Body of pancreas (tissue), 4 donors: ENCODE measurements around the gene CACNA1S. TPM values are rescaled to one million over a fixed set of nuclear protein-coding genes. Genes with fewer than 3 reads are reported as not detected.

Experiments used
- ATAC-seq: fragments of 150-250 bp; one replicate; pipeline ENCODE4 v1.9.1; 2016
- DNase-seq, 4 donors: peaks; one replicate each; pipeline ENCODE4 v3.0.0-alpha.2; 2019
- H3K27ac ChIP-seq, 4 donors: fragments of 200-600 bp; sonication (generic); 1 replicate in 3 of 4; 2 replicates in 1 of 4; pipeline versions ENCODE4 v1.5.1 to v1.6.1; 2016 to 2019; ENCODE audit warnings: mild to moderate bottlenecking in 1 of 4, mixed read lengths in 1 of 4, moderate library complexity in 1 of 4
- H3K27me3 ChIP-seq, 2 donors: fragments of 200-600 bp; sonication (generic); one replicate each; pipeline ENCODE4 v1.6.0; 2016; ENCODE audit warnings: mild to moderate bottlenecking in 1 of 2
- H3K36me3 ChIP-seq, 2 donors: fragments of 200-600 bp; sonication (generic); replicated peaks in 1 of 2; 2 replicates each; pipeline ENCODE4 v1.5.1; 2016; ENCODE audit warnings: low read depth in 2 of 2; ENCODE audit not compliant: insufficient read depth in 1 of 2
- H3K4me1 ChIP-seq: fragments of 200-600 bp; sonication (generic); one replicate; pipeline ENCODE4 v1.6.0; 2016
- H3K4me3 ChIP-seq, 2 donors: fragments of 200-600 bp; sonication (generic); 1 replicate in 1 of 2; 2 replicates in 1 of 2; pipeline ENCODE4 v1.5.1; 2016 to 2019
- H3K9me3 ChIP-seq, 3 donors: fragments of 200-600 bp; sonication (generic); 1 replicate in 2 of 3; 2 replicates in 1 of 3; pipeline ENCODE4 v1.5.1; 2016
- POLR2A ChIP-seq, 3 donors: fragments of 450-650 bp; IDR thresholded peaks; one replicate each; pipeline ENCODE4 v1.6.1; 2016; ENCODE audit warnings: antibody characterized with exemption in 3 of 3, mild to moderate bottlenecking in 2 of 3
- WGBS, 2 donors: methylation state at CpG; one replicate each; pipeline ENCODE4 v1.1.5; 2017; 5-methylcytosine and 5-hydroxymethylcytosine counted together
- intact Hi-C: fragments of 100-400 bp; cut with DNase I; formaldehyde crosslinking; loops from one replicate; pipeline ENCODE4 v1.15.1; 2023
- total RNA-seq, 2 donors: library from RNA; depleted of rRNA; stranded (reverse); fragments of >200 nt; gene quantifications; one replicate each; pipeline ENCODE4 v1.1.0, GENCODE V29; 2016
- TF ChIP-seq, protein P1 (sequence below), 7 experiments: fragments of 450-650 bp in 4 of 7; fragments of 200-600 bp in 3 of 7; sonication (generic) in 3 of 7; IDR thresholded peaks; one replicate each; pipeline ENCODE4 v1.5.1; 2016 to 2019; ENCODE audit warnings: antibody characterized with exemption in 7 of 7

Gene CACNA1S
- total RNA-seq, 2 donors from 2014 or later = under 0.01 TPM; not detected in 1

- ATAC-seq (no peak), DNase-seq (no peak)
- Histone ChIP-seq H3K27me3 (no peaks in the 10 kb centered on the region), H3K9me3 (no peaks in the 10 kb centered on the region), H3K36me3 (no peaks in the 10 kb centered on the region), H3K4me1 (no peaks in the 10 kb centered on the region), H3K27ac (no peak overlapping the region), H3K4me3 (no peak overlapping the region)
- TF ChIP-seq POLR2A (IDR thresholded peaks at IDR 0.05) = no peak
- TF ChIP-seq, protein P1, sequence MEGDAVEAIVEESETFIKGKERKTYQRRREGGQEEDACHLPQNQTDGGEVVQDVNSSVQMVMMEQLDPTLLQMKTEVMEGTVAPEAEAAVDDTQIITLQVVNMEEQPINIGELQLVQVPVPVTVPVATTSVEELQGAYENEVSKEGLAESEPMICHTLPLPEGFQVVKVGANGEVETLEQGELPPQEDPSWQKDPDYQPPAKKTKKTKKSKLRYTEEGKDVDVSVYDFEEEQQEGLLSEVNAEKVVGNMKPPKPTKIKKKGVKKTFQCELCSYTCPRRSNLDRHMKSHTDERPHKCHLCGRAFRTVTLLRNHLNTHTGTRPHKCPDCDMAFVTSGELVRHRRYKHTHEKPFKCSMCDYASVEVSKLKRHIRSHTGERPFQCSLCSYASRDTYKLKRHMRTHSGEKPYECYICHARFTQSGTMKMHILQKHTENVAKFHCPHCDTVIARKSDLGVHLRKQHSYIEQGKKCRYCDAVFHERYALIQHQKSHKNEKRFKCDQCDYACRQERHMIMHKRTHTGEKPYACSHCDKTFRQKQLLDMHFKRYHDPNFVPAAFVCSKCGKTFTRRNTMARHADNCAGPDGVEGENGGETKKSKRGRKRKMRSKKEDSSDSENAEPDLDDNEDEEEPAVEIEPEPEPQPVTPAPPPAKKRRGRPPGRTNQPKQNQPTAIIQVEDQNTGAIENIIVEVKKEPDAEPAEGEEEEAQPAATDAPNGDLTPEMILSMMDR (IDR thresholded peaks at IDR 0.05) = no peak
- intact Hi-C loops = loop anchor here (10.0 kb wide), 1 partner anchor 130 kb away; no protein-coding TSS in a partner anchor
- WGBS, 2 donors = 66 to 90% methylated on average over 2 to 4 of the region's 4 CpGs
Observed at GRCh38 chr1:201094832-201095231, 17.4 kb downstream of the CACNA1S start.

DNA sequence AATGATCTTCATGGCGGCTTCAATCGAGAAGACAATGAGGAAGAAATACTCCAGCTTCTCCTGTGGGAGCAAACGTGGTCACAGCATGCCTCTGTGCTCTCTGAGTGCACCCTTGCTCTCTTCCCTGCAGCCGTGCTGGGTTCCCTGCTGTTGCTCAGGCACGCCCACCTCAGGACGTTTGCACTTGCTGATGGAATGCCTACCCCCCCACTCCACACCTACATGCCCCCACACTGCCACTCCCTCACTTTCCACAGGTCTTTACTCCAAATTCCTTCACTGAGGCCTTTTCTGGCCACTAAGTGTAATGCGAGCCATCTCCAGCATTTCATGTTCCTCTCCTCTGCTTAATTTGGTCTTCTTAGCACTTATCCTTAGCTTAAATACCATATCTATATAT lies 18.3 kb downstream of the CACNA1S start:
- Histone ChIP-seq H3K27me3 (no peaks in the 10 kb centered on the region), H3K4me1 (no peaks in the 10 kb centered on the region), H3K4me3 (no peak overlapping the region), H3K27ac (no peak overlapping the region), H3K36me3 (no peaks in the 10 kb centered on the region), H3K9me3 (no peaks in the 10 kb centered on the region)
- DNase-seq (no peak), ATAC-seq (no peak)
- TF ChIP-seq, protein P1 (IDR thresholded peaks at IDR 0.05) = no peak
- no peak for TF ChIP-seq POLR2A (IDR thresholded peaks at IDR 0.05)
- intact Hi-C loops = loop anchor here (10.0 kb wide), 1 partner anchor 131 kb away; no protein-coding TSS in a partner anchor
- WGBS, 2 donors = 69 to 79% methylated on average over 7 of the region's 7 CpGs

DNA sequence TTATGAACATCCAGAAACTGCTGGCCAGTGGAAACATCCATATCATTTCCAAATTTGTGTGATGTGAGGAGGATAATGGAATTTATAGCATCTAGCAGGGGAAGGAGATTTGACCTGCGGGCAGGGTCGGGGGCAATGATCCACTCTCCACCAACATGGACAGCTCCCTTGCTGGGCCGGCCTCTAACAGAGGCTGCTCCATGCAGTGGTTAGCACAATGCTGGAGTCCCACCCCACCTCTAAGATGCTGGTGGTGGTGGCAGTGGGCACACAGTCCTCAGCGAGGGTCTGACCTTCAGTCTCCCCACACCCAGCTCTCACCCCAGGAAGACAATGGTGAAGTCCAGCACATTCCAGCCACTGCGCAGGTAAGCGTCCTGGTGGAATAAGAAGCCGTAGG lies 18.7 kb downstream of the CACNA1S start:
- intact Hi-C loops = loop anchor here (10.0 kb wide), 1 partner anchor 131 kb away; no protein-coding TSS in a partner anchor
- TF ChIP-seq, protein P1 (IDR thresholded peaks at IDR 0.05) = no peak
- TF ChIP-seq POLR2A (IDR thresholded peaks at IDR 0.05) = no peak
- ATAC-seq = no peak
- no peak overlapping the region for H3K4me3 ChIP-seq
- 82 to 84% methylated on average over 7 of the region's 7 CpGs for WGBS, 2 donors
- H3K27me3 ChIP-seq = no peaks in the 10 kb centered on the region
- DNase-seq = no peak
- no peaks in the 10 kb centered on the region for H3K36me3 ChIP-seq
- H3K9me3 ChIP-seq = no peaks in the 10 kb centered on the region
- H3K4me1 ChIP-seq = no peaks in the 10 kb centered on the region
- H3K27ac ChIP-seq = no peak overlapping the region

DNA sequence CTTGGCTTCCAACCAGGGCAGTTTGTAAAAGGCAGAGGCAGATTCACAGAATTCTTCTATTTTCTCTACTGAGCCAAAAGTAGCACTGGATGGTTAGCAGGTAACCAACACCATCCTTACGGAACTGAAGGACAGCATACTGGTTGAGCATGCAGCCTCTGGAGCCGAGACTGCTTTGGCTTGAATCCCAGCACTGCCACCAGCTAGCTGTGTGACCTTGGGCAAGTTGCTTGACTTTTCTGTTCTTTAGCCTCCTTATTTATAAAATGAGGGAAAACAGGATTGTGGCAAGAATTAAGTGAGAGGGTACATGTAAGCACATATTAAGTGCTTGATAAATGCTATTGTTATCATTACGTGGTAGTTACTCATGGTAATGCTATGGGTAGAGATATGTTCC lies 19.5 kb downstream of the CACNA1S start:
- H3K27ac ChIP-seq = no peak overlapping the region
- no peaks in the 10 kb centered on the region for H3K9me3 ChIP-seq
- 59 to 61% methylated on average over 3 of the region's 3 CpGs for WGBS, 2 donors
- no peak for TF ChIP-seq POLR2A (IDR thresholded peaks at IDR 0.05)
- TF ChIP-seq, protein P1 (IDR thresholded peaks at IDR 0.05) = no peak
- intact Hi-C loops = loop anchor here (10.0 kb wide), 1 partner anchor 132 kb away; no protein-coding TSS in a partner anchor
- H3K4me3 ChIP-seq = no peak overlapping the region
- H3K36me3 ChIP-seq = no peaks in the 10 kb centered on the region
- DNase-seq = no peak
- no peaks in the 10 kb centered on the region for H3K4me1 ChIP-seq
- no peaks in the 10 kb centered on the region for H3K27me3 ChIP-seq
- ATAC-seq = no peak

DNA sequence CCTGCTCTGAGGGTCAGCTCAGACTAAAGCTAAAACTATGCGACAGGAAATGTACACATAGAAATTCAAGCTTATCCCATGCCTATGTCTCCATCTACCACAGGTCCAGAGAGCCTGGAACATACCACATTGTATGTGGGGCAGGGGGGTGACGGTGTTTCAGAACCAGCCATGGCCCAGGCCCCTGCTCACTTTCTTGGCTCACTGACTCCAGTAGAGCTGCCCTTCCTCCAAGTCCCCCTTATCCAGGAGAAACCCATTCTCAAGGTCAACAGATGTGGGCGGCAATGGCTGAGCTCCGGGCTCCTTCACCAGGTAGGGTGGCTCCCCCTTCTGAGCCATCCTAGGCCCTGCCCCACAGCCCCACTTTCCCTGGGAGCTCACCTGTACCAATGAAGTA lies 21.0 kb downstream of the CACNA1S start:
- no peak overlapping the region for H3K4me3 ChIP-seq
- DNase-seq (no peak), ATAC-seq (no peak)
- H3K36me3 ChIP-seq = no peaks in the 10 kb centered on the region
- no peak for TF ChIP-seq POLR2A (IDR thresholded peaks at IDR 0.05)
- H3K4me1 ChIP-seq = no peaks in the 10 kb centered on the region
- intact Hi-C loops = loop anchor here (10.0 kb wide), 1 partner anchor 134 kb away; no protein-coding TSS in a partner anchor
- 55 to 65% methylated on average over 3 to 4 of the region's 4 CpGs for WGBS, 2 donors
- no peaks in the 10 kb centered on the region for H3K27me3 ChIP-seq
- no peaks in the 10 kb centered on the region for H3K9me3 ChIP-seq
- H3K27ac ChIP-seq = no peak overlapping the region
